ENCODE results near the gene DIPK2B. TPM values are rescaled to one million over a fixed set of nuclear protein-coding genes. Genes with fewer than 3 reads are reported as not detected.

Gene DIPK2B
- 1 to 10 TPM; 2.3 to 6.0 (median 3.5) TPM for total RNA-seq

DNA sequence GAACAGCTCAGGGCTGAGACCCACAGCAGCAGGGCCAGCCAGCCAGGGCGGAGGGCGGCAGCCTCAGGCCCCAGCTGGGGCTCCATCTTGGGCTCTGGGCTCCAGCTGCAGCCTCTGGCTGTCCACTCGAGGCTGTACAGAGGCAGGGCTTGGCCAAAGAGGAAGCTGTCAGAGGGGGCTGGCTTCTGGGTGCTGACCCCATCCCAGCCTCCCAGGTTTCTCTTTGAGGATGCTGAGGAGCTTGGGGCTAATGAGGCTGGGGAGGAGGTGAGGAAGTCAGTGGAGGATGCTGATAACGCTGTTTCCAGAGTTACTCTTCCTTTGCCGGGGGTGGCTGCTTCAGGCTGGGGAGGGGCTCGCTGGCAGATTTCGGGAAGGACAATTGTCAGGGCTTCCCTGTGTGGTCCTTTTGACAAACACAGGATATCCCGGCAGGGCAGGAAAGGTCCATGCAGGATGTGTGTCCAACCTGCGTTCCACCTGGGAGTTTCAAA lies at the start of gene DIPK2B:
Gene DIPK2B (minus strand): TSS at position 136 of the 494 bp plus-strand sequence. CDS start 50 bp downstream, at position 86.
- no peaks in the 10 kb centered on the region for H3K9me3 ChIP-seq
- no peak within 1 kb of the TSS for H3K27ac ChIP-seq
- no peak for TF ChIP-seq CTCF (IDR thresholded peaks at IDR 0.05)
- no peak for DNase-seq
- no peaks in the 10 kb centered on the region for H3K36me3 ChIP-seq
- peaks cover 0 to 3% (median 0%) of the 10 kb centered on the region in 4 donors for H3K4me1 ChIP-seq
- no peaks in the 10 kb centered on the region for H3K27me3 ChIP-seq
- in situ Hi-C loops (cut with MboI; ENCODE audit: low pct_ligation_motif_present in 1 of 4, low pct_unique_long_range_greater_than_20kb in 1 of 4, low sequenced_read_pairs in 3 of 4) = no loop called here
- no peak within 1 kb of the TSS for H3K4me3 ChIP-seq
- 57% methylated on average over 9 of the region's 9 CpGs; no CpG with 5 or more reads in 1 of the 2 donors for WGBS, 2 donors (ENCODE audit: low coverage in 1 of 2)
- intact Hi-C loops (cut with DNase I; ENCODE audit: low total_unique reads) = no loop called here

DNA sequence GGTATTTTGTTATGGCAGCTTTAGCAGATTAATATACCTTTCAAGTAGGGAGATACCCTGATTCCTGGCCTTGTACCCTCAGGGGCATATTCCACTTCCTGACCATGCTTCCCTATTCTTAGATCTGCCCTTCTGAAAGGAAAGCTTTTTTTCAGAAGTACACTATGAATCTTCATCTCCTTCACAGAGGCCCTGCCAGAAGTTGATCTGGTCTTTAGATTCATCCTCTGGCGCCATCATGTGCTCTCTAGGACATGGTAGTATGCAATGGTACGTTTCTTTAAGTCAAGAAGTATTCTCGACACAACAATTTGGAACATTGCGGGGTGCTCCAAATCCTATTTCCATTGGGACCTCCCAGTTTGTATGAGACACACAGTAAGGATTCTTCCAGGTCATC lies 39.6 kb upstream of the DIPK2B start:
- no peak overlapping the region for H3K27ac ChIP-seq
- no peaks in the 10 kb centered on the region for H3K27me3 ChIP-seq
- H3K4me1 ChIP-seq = no peaks in the 10 kb centered on the region
- H3K4me3 ChIP-seq = no peak overlapping the region
- no peak for TF ChIP-seq EP300 (IDR thresholded peaks at IDR 0.05; ENCODE audit: low read depth)
- TF ChIP-seq POLR2AphosphoS5 (IDR thresholded peaks at IDR 0.05) = no peak
- no peak for TF ChIP-seq CTCF (IDR thresholded peaks at IDR 0.05)
- TF ChIP-seq POLR2A (IDR thresholded peaks at IDR 0.05) = no peak
- no peaks in the 10 kb centered on the region for H3K36me3 ChIP-seq
- H3K9me3 ChIP-seq = no peaks in the 10 kb centered on the region
- intact Hi-C loops (cut with DNase I; ENCODE audit: low total_unique reads) = no loop called here
- DNase-seq = no peak
- WGBS, 2 donors (ENCODE audit: low coverage in 1 of 2) = 70 to 78% methylated on average over 2 to 4 of the region's 4 CpGs
- in situ Hi-C loops (cut with MboI; ENCODE audit: low pct_ligation_motif_present in 1 of 4, low pct_unique_long_range_greater_than_20kb in 1 of 4, low sequenced_read_pairs in 3 of 4) = no loop called here

DNA sequence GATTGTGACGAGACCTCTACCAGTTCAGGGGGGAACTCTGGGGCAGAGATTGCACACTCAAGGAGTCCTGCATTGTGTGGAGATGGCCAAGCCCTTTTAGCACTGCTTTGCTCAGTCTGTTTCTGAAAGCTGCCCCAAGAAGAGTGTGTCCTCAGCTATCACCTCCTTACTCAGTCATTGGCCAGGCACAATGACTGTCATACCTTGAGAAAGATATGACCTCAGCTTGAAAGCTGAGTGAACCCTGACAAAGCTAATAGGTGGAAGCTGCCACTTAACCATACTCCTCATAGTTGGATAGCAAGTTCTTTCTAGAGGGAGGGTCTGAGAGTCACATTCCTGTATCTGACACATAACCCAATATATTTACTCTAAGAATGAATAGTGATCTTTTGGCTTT lies 37.8 kb upstream of the DIPK2B start:
- TF ChIP-seq CTCF (IDR thresholded peaks at IDR 0.05) (no peak), POLR2A (IDR thresholded peaks at IDR 0.05) (no peak), EP300 (IDR thresholded peaks at IDR 0.05; ENCODE audit: low read depth) (no peak), POLR2AphosphoS5 (IDR thresholded peaks at IDR 0.05) (no peak)
- Histone ChIP-seq H3K4me1 (no peaks in the 10 kb centered on the region), H3K9me3 (no peaks in the 10 kb centered on the region), H3K36me3 (no peaks in the 10 kb centered on the region), H3K27me3 (no peaks in the 10 kb centered on the region), H3K27ac (no peak overlapping the region), H3K4me3 (no peak overlapping the region)
- in situ Hi-C loops (cut with MboI; ENCODE audit: low pct_ligation_motif_present in 1 of 4, low pct_unique_long_range_greater_than_20kb in 1 of 4, low sequenced_read_pairs in 3 of 4) = no loop called here
- DNase-seq = no peak
- intact Hi-C loops (cut with DNase I; ENCODE audit: low total_unique reads) = no loop called here
- 71% methylated on average over 1 of the region's 1 CpG; no CpG with 5 or more reads in 1 of the 2 donors for WGBS, 2 donors (ENCODE audit: low coverage in 1 of 2)

- no peak overlapping the region for H3K4me3 ChIP-seq
- in situ Hi-C loops (cut with MboI; ENCODE audit: low pct_ligation_motif_present in 1 of 4, low pct_unique_long_range_greater_than_20kb in 1 of 4, low sequenced_read_pairs in 3 of 4) = no loop called here
- 37% methylated on average over 2 of the region's 2 CpGs; no CpG with 5 or more reads in 1 of the 2 donors for WGBS, 2 donors (ENCODE audit: low coverage in 1 of 2)
- no peaks in the 10 kb centered on the region for H3K36me3 ChIP-seq
- H3K27me3 ChIP-seq = no peaks in the 10 kb centered on the region
- no peaks in the 10 kb centered on the region for H3K9me3 ChIP-seq
- DNase-seq = no peak
- intact Hi-C loops (cut with DNase I; ENCODE audit: low total_unique reads) = no loop called here
- no peak for TF ChIP-seq POLR2AphosphoS5 (IDR thresholded peaks at IDR 0.05)
- TF ChIP-seq CTCF (IDR thresholded peaks at IDR 0.05) = no peak
- TF ChIP-seq EP300 (IDR thresholded peaks at IDR 0.05; ENCODE audit: low read depth) = no peak
- no peak for TF ChIP-seq POLR2A (IDR thresholded peaks at IDR 0.05)
- no peaks in the 10 kb centered on the region for H3K4me1 ChIP-seq
- H3K27ac ChIP-seq = no peak overlapping the region
Measured at GRCh38 chrX:45233531-45233930, 32.9 kb upstream of the DIPK2B start.

All from transverse colon (tissue), 4 donors.